Coronary artery (tissue), 2 donors: ENCODE measurements around the gene PWP1.

Experiments used
- DNase-seq: peaks from one replicate; pipeline ENCODE4 v3.0.0-alpha.2; 2017; ENCODE audit warnings: low spot score
- H3K27ac ChIP-seq, 2 donors: fragments of 200-600 bp; sonication (generic); one replicate each; pipeline ENCODE4 v1.5.1; 2016 to 2019
- H3K4me3 ChIP-seq: fragments of 200-600 bp; sonication (generic); 2 replicates; pipeline ENCODE4 v1.5.1; 2016; ENCODE audit warnings: mild to moderate bottlenecking, moderate library complexity
- TF ChIP-seq, protein P1 (sequence below): fragments of 200-600 bp; sonication (generic); IDR thresholded peaks from one replicate; pipeline ENCODE4 v1.5.1; 2019; ENCODE audit warnings: antibody characterized with exemption

The PWP1 gene

DNA sequence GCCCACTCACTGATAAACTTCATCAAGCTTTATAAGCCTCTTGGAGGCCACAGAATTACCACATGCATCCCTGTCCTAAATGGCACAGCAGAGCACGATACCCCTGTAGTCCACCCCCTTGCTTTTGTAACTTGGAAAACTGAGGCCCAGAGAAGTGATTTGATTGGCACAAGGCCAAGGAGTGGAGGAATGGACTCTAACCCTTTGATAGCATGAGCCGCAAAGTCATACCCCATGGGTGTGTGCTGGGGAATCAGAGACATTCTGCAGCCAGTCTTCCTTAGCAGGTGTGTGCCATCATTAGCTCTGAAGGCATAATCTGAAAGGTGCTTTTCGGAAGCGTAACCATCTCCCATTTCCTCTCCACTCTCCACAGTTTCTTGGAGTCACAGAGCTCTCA, 28.5 kb upstream of the PWP1 start:
- TF ChIP-seq, protein P1, sequence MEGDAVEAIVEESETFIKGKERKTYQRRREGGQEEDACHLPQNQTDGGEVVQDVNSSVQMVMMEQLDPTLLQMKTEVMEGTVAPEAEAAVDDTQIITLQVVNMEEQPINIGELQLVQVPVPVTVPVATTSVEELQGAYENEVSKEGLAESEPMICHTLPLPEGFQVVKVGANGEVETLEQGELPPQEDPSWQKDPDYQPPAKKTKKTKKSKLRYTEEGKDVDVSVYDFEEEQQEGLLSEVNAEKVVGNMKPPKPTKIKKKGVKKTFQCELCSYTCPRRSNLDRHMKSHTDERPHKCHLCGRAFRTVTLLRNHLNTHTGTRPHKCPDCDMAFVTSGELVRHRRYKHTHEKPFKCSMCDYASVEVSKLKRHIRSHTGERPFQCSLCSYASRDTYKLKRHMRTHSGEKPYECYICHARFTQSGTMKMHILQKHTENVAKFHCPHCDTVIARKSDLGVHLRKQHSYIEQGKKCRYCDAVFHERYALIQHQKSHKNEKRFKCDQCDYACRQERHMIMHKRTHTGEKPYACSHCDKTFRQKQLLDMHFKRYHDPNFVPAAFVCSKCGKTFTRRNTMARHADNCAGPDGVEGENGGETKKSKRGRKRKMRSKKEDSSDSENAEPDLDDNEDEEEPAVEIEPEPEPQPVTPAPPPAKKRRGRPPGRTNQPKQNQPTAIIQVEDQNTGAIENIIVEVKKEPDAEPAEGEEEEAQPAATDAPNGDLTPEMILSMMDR, result no peak

DNA sequence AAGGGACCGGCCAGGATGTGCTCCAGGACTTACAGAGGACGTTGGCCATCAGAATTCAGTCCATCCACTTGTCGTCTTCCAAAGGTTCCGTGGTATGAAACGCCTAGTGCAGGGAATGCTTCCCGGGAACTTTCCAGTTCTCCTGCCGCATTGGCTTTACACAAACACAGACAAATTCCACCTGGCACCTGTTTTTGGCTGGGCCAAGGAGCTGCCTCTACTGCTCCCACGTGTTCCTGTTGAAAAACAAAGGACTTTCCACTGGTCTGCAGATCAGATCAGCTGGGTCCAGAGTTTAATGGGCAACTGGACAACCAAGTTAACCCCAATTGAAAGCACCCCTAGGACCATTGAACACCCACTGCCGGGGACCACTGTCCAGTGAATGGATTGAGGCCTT, 28.0 kb upstream of the PWP1 start:
- TF ChIP-seq, protein P1, result no peak
- H3K4me3 ChIP-seq, result no peak overlapping the region

More for the DNA sequence above, 28.5 kb upstream of the PWP1 start:
- Histone ChIP-seq H3K4me3 (no peak overlapping the region), H3K27ac (no peak overlapping the region)
- DNase-seq, result no peak

GRCh38 chr12:107660235-107660634, 25.4 kb upstream of the PWP1 start:
- DNase-seq, result no peak
- TF ChIP-seq, protein P1, result no peak
- Histone ChIP-seq H3K4me3 (no peak overlapping the region), H3K27ac (no peak overlapping the region)

More for the DNA sequence above, 28.0 kb upstream of the PWP1 start:
- H3K27ac ChIP-seq, result no peak overlapping the region
- no peak for DNase-seq

GRCh38 chr12:107660861-107661415, 24.7 kb upstream of the PWP1 start:
- no peak overlapping the region for H3K4me3 ChIP-seq
- H3K27ac ChIP-seq, result no peak overlapping the region
- DNase-seq, result no peak
- TF ChIP-seq, protein P1, result no peak

DNA sequence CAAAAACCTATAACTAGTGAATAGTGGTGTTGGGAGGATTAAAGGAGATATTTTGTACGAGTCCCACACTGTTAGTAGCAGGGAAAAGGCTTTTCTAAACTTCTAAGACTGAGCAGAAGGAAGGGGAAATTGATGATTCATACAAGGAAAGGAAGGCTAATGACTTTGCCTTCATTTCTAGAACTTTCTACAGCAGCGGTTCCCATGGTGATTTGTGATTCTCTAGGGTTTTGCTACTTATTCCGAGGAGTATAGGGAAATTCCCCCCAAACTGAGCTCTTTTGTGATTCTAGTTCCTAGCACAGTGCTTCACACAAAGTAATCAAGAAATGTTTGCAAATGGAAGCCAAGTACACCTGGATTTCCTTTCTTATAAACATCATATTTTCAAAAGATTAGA, 23.8 kb upstream of the PWP1 start:
- no peak for DNase-seq
- Histone ChIP-seq H3K4me3 (no peak overlapping the region), H3K27ac (no peak overlapping the region)
- TF ChIP-seq, protein P1, result no peak

- DNase-seq, result no peak
- Histone ChIP-seq H3K4me3 (no peak overlapping the region), H3K27ac (no peak overlapping the region)
- TF ChIP-seq, protein P1, result no peak
Measured at GRCh38 chr12:107662484-107662883, 23.1 kb upstream of the PWP1 start.

GRCh38 chr12:107663277-107663676, 22.3 kb upstream of the PWP1 start:
- no peak overlapping the region for H3K4me3 ChIP-seq
- no peak for DNase-seq
- no peak overlapping the region for H3K27ac ChIP-seq
- TF ChIP-seq, protein P1, result no peak
